ENCODE results near the gene PTPN3.

DNA sequence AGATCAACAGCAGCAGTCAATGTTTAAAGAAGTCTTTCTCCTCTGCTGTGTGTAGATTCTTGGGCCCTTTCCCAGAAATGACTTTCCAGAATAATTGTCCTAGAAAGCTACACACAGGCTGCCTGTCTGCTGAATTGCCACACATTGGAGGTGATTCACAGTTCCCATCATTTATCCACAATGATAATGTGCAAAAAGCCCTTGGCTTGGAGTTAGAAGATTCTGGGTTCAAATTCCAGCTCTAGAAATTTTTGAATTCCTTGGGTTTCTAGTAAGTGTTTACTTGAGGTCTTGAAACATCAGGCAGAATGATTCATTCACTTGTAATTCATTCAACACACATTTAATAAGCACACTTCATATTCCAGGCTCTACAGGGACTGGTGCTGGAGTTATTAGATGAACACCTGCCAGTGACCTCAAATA lies 148.7 kb downstream of the PTPN3 start:
- TF ChIP-seq NR2F6 (CRISPR knock-in tag; IDR thresholded peaks at IDR 0.05) (no peak), DPF2 (IDR thresholded peaks at IDR 0.05) (no peak)
- TF ChIP-seq, protein P1, sequence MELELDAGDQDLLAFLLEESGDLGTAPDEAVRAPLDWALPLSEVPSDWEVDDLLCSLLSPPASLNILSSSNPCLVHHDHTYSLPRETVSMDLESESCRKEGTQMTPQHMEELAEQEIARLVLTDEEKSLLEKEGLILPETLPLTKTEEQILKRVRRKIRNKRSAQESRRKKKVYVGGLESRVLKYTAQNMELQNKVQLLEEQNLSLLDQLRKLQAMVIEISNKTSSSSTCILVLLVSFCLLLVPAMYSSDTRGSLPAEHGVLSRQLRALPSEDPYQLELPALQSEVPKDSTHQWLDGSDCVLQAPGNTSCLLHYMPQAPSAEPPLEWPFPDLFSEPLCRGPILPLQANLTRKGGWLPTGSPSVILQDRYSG (tag; conservative IDR thresholded peaks at IDR 0.05; ENCODE audit: low read depth): no peak
